Neural progenitor cell (in vitro differentiated cells): ENCODE measurements around the gene RUSF1. TPM values are rescaled to one million over a fixed set of nuclear protein-coding genes. Genes with fewer than 3 reads are reported as not detected.
A peak's percentile ranks its signal among the peaks of the same experiment; 100 is the strongest.

Experiments
- DNase-seq: peaks from one replicate; pipeline ENCODE4 v3.0.0-alpha.2; 2016; ENCODE audit warnings: low spot score
- H2AFZ ChIP-seq: fragments of 200-600 bp; sonication (generic); replicated peaks from 2 replicates; pipeline ENCODE4 v1.6.1; 2016; ENCODE audit warnings: antibody characterized with exemption
- H3F3A ChIP-seq: fragments of 200-600 bp; sonication (generic); 2 replicates; pipeline ENCODE4 v1.6.1; 2016; ENCODE audit warnings: antibody characterized with exemption, low read depth
- H3K27ac ChIP-seq: fragments of 200-600 bp; sonication (generic); 2 replicates; pipeline ENCODE4 v1.5.1; 2016; ENCODE audit warnings: mild to moderate bottlenecking
- H3K27me3 ChIP-seq: fragments of 200-600 bp; sonication (generic); 2 replicates; pipeline ENCODE4 v1.6.1; 2016; ENCODE audit warnings: mild to moderate bottlenecking, moderate library complexity
- H3K36me3 ChIP-seq: fragments of 200-600 bp; sonication (generic); 2 replicates; pipeline ENCODE4 v1.5.1; 2016
- H3K4me1 ChIP-seq: fragments of 200-600 bp; sonication (generic); 2 replicates; pipeline ENCODE4 v1.6.1; 2016; ENCODE audit warnings: mixed run types
- H3K4me2 ChIP-seq: fragments of 200-600 bp; sonication (generic); 2 replicates; pipeline ENCODE4 v1.6.1; 2016
- H3K4me3 ChIP-seq: fragments of 200-600 bp; sonication (generic); 2 replicates; pipeline ENCODE4 v1.5.1; 2016
- H3K79me2 ChIP-seq: fragments of 200-600 bp; sonication (generic); 2 replicates; pipeline ENCODE4 v1.6.1; 2016; ENCODE audit warnings: low read depth
- H3K9ac ChIP-seq: fragments of 200-600 bp; sonication (generic); 2 replicates; pipeline ENCODE4 v1.6.1; 2016
- H3K9me3 ChIP-seq: fragments of 200-600 bp; sonication (generic); 2 replicates; pipeline ENCODE4 v1.5.1; 2016; ENCODE audit warnings: low read depth
- H4K20me1 ChIP-seq: fragments of 200-600 bp; sonication (generic); 2 replicates; pipeline ENCODE4 v1.6.1; 2016; ENCODE audit warnings: low read depth
- H3K27ac Mint-ChIP-seq: 3 replicates; pipeline ENCODE4 v1.8.0; 2021; ENCODE audit warnings: mixed read lengths
- H3K27me3 Mint-ChIP-seq: 2 replicates; pipeline ENCODE4 v1.8.0; 2022; ENCODE audit warnings: low read depth, mild to moderate bottlenecking, inconsistent platforms, moderate library complexity, mixed read lengths; ENCODE audit not compliant: insufficient read depth
- H3K36me3 Mint-ChIP-seq: 3 replicates; pipeline ENCODE4 v1.8.0; 2021; ENCODE audit warnings: mixed read lengths
- H3K4me1 Mint-ChIP-seq: 3 replicates; pipeline ENCODE4 v1.8.0; 2021; ENCODE audit warnings: mixed read lengths
- H3K4me3 Mint-ChIP-seq: 3 replicates; pipeline ENCODE4 v1.8.0; 2021; ENCODE audit warnings: mild to moderate bottlenecking, moderate library complexity, mixed read lengths
- H3K9me3 Mint-ChIP-seq: 3 replicates; pipeline ENCODE4 v1.8.0; 2020; ENCODE audit warnings: mixed read lengths
- CTCF ChIP-seq: fragments of 200-600 bp; sonication (generic); IDR thresholded peaks from 2 replicates; pipeline ENCODE4 v1.5.1; 2017; ENCODE audit warnings: antibody characterized with exemption, mild to moderate bottlenecking
- EZH2 ChIP-seq: fragments of 200-600 bp; sonication (generic); IDR thresholded peaks from 2 replicates; pipeline ENCODE4 v1.6.1; 2017; ENCODE audit warnings: antibody characterized with exemption, mild to moderate bottlenecking, moderate library complexity
- EZH2phosphoT487 ChIP-seq: fragments of 200-600 bp; sonication (generic); IDR thresholded peaks from 2 replicates; pipeline ENCODE4 v1.6.1; 2017; ENCODE audit warnings: antibody characterized with exemption
- total RNA-seq: library from RNA; depleted of rRNA; stranded (reverse); fragments of >200 nt; gene quantifications from 2 replicates; pipeline ENCODE4 v1.2.3, GENCODE V29; 2015; ENCODE audit warnings: low replicate concordance

RUSF1 gene
- total RNA-seq, 1 donor from 2014 or later = 11.5 TPM

GRCh38 chr16:31455601-31456314 lies 52.4 kb downstream of the RUSF1 start:
- no peak overlapping the region for H2AFZ ChIP-seq
- no peak overlapping the region for H3K27ac ChIP-seq
- H4K20me1 ChIP-seq = peaks cover 63% of the 10 kb centered on the region
- no peaks in the 10 kb centered on the region for H3K27me3 ChIP-seq
- no peaks in the 10 kb centered on the region for H3K36me3 ChIP-seq
- H3K9me3 Mint-ChIP-seq = no peaks in the 10 kb centered on the region
- H3K4me3 Mint-ChIP-seq = peak overlapping the region; percentile 62
- H3K9me3 ChIP-seq = no peaks in the 10 kb centered on the region
- TF ChIP-seq CTCF = peak; percentile 57
- TF ChIP-seq EZH2phosphoT487 = no peak
- TF ChIP-seq EZH2 = no peak
- no peaks in the 10 kb centered on the region for H3K36me3 Mint-ChIP-seq
- H3K4me2 ChIP-seq = peak overlapping the region; percentile 11
- no peak overlapping the region for H3K9ac ChIP-seq
- no peak overlapping the region for H3K4me3 ChIP-seq
- peaks cover 49% of the 10 kb centered on the region for H3F3A ChIP-seq
- peaks cover 50% of the 10 kb centered on the region for H3K4me1 Mint-ChIP-seq
- DNase-seq = peak; percentile 51
- H3K4me1 ChIP-seq = peaks cover 26% of the 10 kb centered on the region
- H3K27me3 Mint-ChIP-seq = peaks cover 2% of the 10 kb centered on the region
- H3K27ac Mint-ChIP-seq = no peak overlapping the region
- peaks cover 34% of the 10 kb centered on the region for H3K79me2 ChIP-seq

GRCh38 chr16:31453255-31454204 lies 54.7 kb downstream of the RUSF1 start:
- no peaks in the 10 kb centered on the region for H3K27me3 ChIP-seq
- H3F3A ChIP-seq = peaks cover 37% of the 10 kb centered on the region
- Mint-ChIP-seq H3K27me3 (peaks cover 2% of the 10 kb centered on the region), H3K4me1 (peaks cover 45% of the 10 kb centered on the region), H3K9me3 (no peaks in the 10 kb centered on the region), H3K27ac (peak overlapping the region; percentile 12), H3K36me3 (no peaks in the 10 kb centered on the region), H3K4me3 (peak overlapping the region; percentile 28)
- H3K9ac ChIP-seq = no peak overlapping the region
- H3K36me3 ChIP-seq = no peaks in the 10 kb centered on the region
- H2AFZ ChIP-seq = no peak overlapping the region
- no peak overlapping the region for H3K27ac ChIP-seq
- H3K4me2 ChIP-seq = peak overlapping the region; percentile 24
- peaks cover 34% of the 10 kb centered on the region for H3K79me2 ChIP-seq
- TF ChIP-seq EZH2phosphoT487 (no peak), CTCF (no peak), EZH2 (no peak)
- H3K9me3 ChIP-seq = no peaks in the 10 kb centered on the region
- peaks cover 26% of the 10 kb centered on the region for H3K4me1 ChIP-seq
- no peak overlapping the region for H3K4me3 ChIP-seq
- peaks cover 60% of the 10 kb centered on the region for H4K20me1 ChIP-seq
- peak; percentile 48 for DNase-seq

GRCh38 chr16:31452631-31453106 lies 55.5 kb downstream of the RUSF1 start:
- no peak for DNase-seq
- no peaks in the 10 kb centered on the region for H3K36me3 Mint-ChIP-seq
- Histone ChIP-seq H3K27ac (no peak overlapping the region), H4K20me1 (peaks cover 51% of the 10 kb centered on the region), H3K27me3 (no peaks in the 10 kb centered on the region), H3F3A (peaks cover 28% of the 10 kb centered on the region), H3K36me3 (no peaks in the 10 kb centered on the region), H3K9ac (no peak overlapping the region), H3K79me2 (peaks cover 26% of the 10 kb centered on the region), H3K9me3 (no peaks in the 10 kb centered on the region), H3K4me2 (no peak overlapping the region), H2AFZ (no peak overlapping the region), H3K4me3 (no peak overlapping the region), H3K4me1 (peaks cover 23% of the 10 kb centered on the region)
- peaks cover 2% of the 10 kb centered on the region for H3K27me3 Mint-ChIP-seq
- peaks cover 39% of the 10 kb centered on the region for H3K4me1 Mint-ChIP-seq
- H3K9me3 Mint-ChIP-seq = no peaks in the 10 kb centered on the region
- no peak overlapping the region for H3K4me3 Mint-ChIP-seq
- TF ChIP-seq CTCF = no peak
- peak overlapping the region; percentile 76 for H3K27ac Mint-ChIP-seq
